Activated CD8-positive, alpha-beta T cell treated with anti-CD3 and anti-CD28 coated beads for 36 hours (primary cell): Measurements from ENCODE around the gene ROPN1L. TPM values are rescaled to one million over a fixed set of nuclear protein-coding genes. Genes with fewer than 3 reads are reported as not detected.

Experiments used
- ATAC-seq: fragments of 200-7000 bp; cut with Tn5 transposase; one replicate; pipeline ENCODE4 v1.10.0; 2021; ENCODE audit warnings: mild to moderate bottlenecking, moderate library complexity
- CTCF ChIA-PET: fragments of 350-600 bp; sonication (Branson Sonifier 250); formaldehyde crosslinking; loops from one replicate; lab custom pipeline; 2021; ENCODE audit warnings: antibody characterized with exemption; lab: Charles Lee
- POLR2A ChIA-PET: fragments of 350-600 bp; sonication (Branson Sonifier 250); formaldehyde crosslinking; loops from one replicate; lab custom pipeline; 2021; ENCODE audit warnings: antibody characterized with exemption; lab: Charles Lee
- DNase-seq: peaks from one replicate; pipeline ENCODE4 v3.0.0-alpha.2; 2020
- H3K27ac Mint-ChIP-seq: one replicate; pipeline ENCODE4 v1.8.0; 2021; ENCODE audit warnings: mild to moderate bottlenecking, mixed read lengths
- H3K27me3 Mint-ChIP-seq: one replicate; pipeline ENCODE4 v1.8.0; 2021; ENCODE audit warnings: mixed read lengths
- H3K36me3 Mint-ChIP-seq: one replicate; pipeline ENCODE4 v1.8.0; 2021; ENCODE audit warnings: low read depth, mixed read lengths
- H3K4me1 Mint-ChIP-seq: one replicate; pipeline ENCODE4 v1.8.0; 2021; ENCODE audit warnings: low read depth, mixed read lengths
- H3K4me3 Mint-ChIP-seq: one replicate; pipeline ENCODE4 v1.8.0; 2021; ENCODE audit warnings: mild to moderate bottlenecking, moderate library complexity, mixed read lengths
- H3K9me3 Mint-ChIP-seq: one replicate; pipeline ENCODE4 v1.8.0; 2021; ENCODE audit warnings: mixed read lengths
- CTCF ChIP-seq: fragments of 200-600 bp; IDR thresholded peaks from one replicate; pipeline ENCODE4 v1.8.0; 2022; ENCODE audit warnings: antibody characterized with exemption, mild to moderate bottlenecking
- intact Hi-C: fragments of 100-400 bp; cut with micrococcal nuclease; formaldehyde crosslinking; loops from one replicate; pipeline ENCODE4 v1.10.0; 2022
- total RNA-seq, 2 experiments: library from RNA; stranded (reverse); gene quantifications; one replicate each; pipeline ENCODE4 v1.2.3, GENCODE V29; 2021

The ROPN1L gene
- total RNA-seq, 2 experiments from 2014 or later: not detected

GRCh38 chr5:10478436-10478835, 36.8 kb downstream of the ROPN1L start:
- POLR2A ChIA-PET: no interaction called here
- H3K27ac Mint-ChIP-seq: no peak overlapping the region
- no peak for ATAC-seq
- no peaks in the 10 kb centered on the region for H3K4me1 Mint-ChIP-seq
- no peak for TF ChIP-seq CTCF
- no peaks in the 10 kb centered on the region for H3K27me3 Mint-ChIP-seq
- H3K9me3 Mint-ChIP-seq: peaks cover 10% of the 10 kb centered on the region
- no peak overlapping the region for H3K4me3 Mint-ChIP-seq
- no peaks in the 10 kb centered on the region for H3K36me3 Mint-ChIP-seq
- no peak for DNase-seq
- intact Hi-C loops: no loop called here
- CTCF ChIA-PET: interaction anchor here (1.5 kb wide), 1 partner anchor 20 kb away, joined by 3 read pairs; no protein-coding TSS in a partner anchor

- intact Hi-C loops: no loop called here
- ChIA-PET POLR2A (no interaction called here), CTCF (interaction anchor here (1.5 kb wide), 1 partner anchor 19 kb away, joined by 3 read pairs; no protein-coding TSS in a partner anchor)
- TF ChIP-seq CTCF: no peak
- Mint-ChIP-seq H3K27me3 (no peaks in the 10 kb centered on the region), H3K9me3 (peaks cover 9% of the 10 kb centered on the region), H3K27ac (no peak overlapping the region), H3K36me3 (no peaks in the 10 kb centered on the region), H3K4me1 (no peaks in the 10 kb centered on the region), H3K4me3 (no peak overlapping the region)
- ATAC-seq (no peak), DNase-seq (no peak)
Observed at GRCh38 chr5:10479154-10479721, 37.6 kb downstream of the ROPN1L start.

- Mint-ChIP-seq H3K27me3 (no peaks in the 10 kb centered on the region), H3K4me3 (no peak overlapping the region), H3K4me1 (no peaks in the 10 kb centered on the region), H3K36me3 (no peaks in the 10 kb centered on the region), H3K9me3 (peaks cover 4% of the 10 kb centered on the region), H3K27ac (no peak overlapping the region)
- ATAC-seq (no peak), DNase-seq (no peak)
- ChIA-PET CTCF (interaction anchor here (0.6 kb wide), 1 partner anchor 33 kb away, joined by 3 read pairs; no protein-coding TSS in a partner anchor), POLR2A (no interaction called here)
- TF ChIP-seq CTCF: no peak
- intact Hi-C loops: no loop called here
Observed at GRCh38 chr5:10480237-10480985, 38.7 kb downstream of the ROPN1L start.

GRCh38 chr5:10481241-10481935, 39.7 kb downstream of the ROPN1L start:
- DNase-seq (no peak), ATAC-seq (no peak)
- no peak for TF ChIP-seq CTCF
- Mint-ChIP-seq H3K4me1 (no peaks in the 10 kb centered on the region), H3K27me3 (no peaks in the 10 kb centered on the region), H3K27ac (no peak overlapping the region), H3K36me3 (no peaks in the 10 kb centered on the region), H3K4me3 (no peak overlapping the region), H3K9me3 (no peaks in the 10 kb centered on the region)
- ChIA-PET POLR2A (no interaction called here), CTCF (interaction anchor here (0.9 kb wide), 1 partner anchor 9 kb away, joined by 3 read pairs; no protein-coding TSS in a partner anchor)
- intact Hi-C loops: no loop called here
